Left cardiac atrium (tissue), 4 donors: ENCODE results near the gene DOCK4. TPM values are rescaled to one million over a fixed set of nuclear protein-coding genes. Genes with fewer than 3 reads are reported as not detected.

Source experiments
- ATAC-seq, 2 donors: fragments of 200-7000 bp; cut with Tn5 transposase; one replicate each; pipeline ENCODE4 v1.9.1; 2020; ENCODE audit warnings: mild to moderate bottlenecking in 2 of 2, moderate library complexity in 2 of 2
- DNase-seq: peaks from one replicate; pipeline ENCODE4 v3.0.0-alpha.2; 2020
- intact Hi-C, 2 donors: fragments of 100-400 bp; cut with DNase I; formaldehyde crosslinking; loops; one replicate each; pipeline versions ENCODE4 v1.14.1 to v1.15.1; 2022 to 2023
- total RNA-seq, 2 donors: library from RNA; stranded (reverse); fragmentation: NEBNext Ultra II Directional; extraction: Animal tissue kit (Norgen Biotek cat#: 25700); gene quantifications; one replicate each; pipeline ENCODE4 v1.2.1, GENCODE V29; 2021
- donor health status: DM: no; HTN: yes; CAD: no.
- donor health status: DM: no; HTN: yes; CAD: no; lungs with severe emphysema.
- donor health status: DM: yes; HTN: yes; CAD: no.
- donor health status: Dilated cardiomyopathy.

The DOCK4 gene
- total RNA-seq, 2 donors from 2014 or later: 17.1 to 19.3 TPM

- intact Hi-C loops: no loop called here
- DNase-seq (no peak), ATAC-seq (no peak)
Observed at GRCh38 chr7:112225006-112225405, 18.8 kb upstream of the DOCK4 start.

- no peak for DNase-seq
- no peak for ATAC-seq
- intact Hi-C loops: no loop called here
Observed at GRCh38 chr7:112224186-112224585, 18.0 kb upstream of the DOCK4 start.

GRCh38 chr7:112223310-112223709 lies 17.1 kb upstream of the DOCK4 start:
- intact Hi-C loops: no loop called here
- no peak for DNase-seq
- ATAC-seq: peak; percentile 34 to 44

GRCh38 chr7:112220877-112221434 lies 14.8 kb upstream of the DOCK4 start:
- ATAC-seq (no peak), DNase-seq (no peak)
- intact Hi-C loops: no loop called here

DNA sequence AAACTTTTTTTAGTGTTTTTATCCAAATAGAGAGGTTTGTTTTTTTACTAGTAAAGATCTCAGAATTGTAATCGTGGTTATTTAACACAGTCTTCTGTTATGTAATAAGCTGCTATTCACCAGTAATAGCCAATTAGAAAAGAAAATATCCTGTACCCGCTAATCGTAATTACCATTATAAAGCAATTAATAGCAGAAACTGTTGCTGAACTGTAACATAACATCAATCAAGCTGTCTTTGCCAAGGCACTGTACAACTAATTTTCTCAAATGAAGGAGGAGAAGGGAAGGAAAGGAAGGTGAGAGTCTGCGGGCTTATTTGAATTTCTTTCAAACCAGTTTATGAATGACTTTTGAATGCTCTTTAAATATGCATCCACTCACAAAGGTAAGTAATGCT lies 9.6 kb upstream of the DOCK4 start:
- intact Hi-C loops: no loop called here
- DNase-seq (no peak), ATAC-seq (no peak)

DNA sequence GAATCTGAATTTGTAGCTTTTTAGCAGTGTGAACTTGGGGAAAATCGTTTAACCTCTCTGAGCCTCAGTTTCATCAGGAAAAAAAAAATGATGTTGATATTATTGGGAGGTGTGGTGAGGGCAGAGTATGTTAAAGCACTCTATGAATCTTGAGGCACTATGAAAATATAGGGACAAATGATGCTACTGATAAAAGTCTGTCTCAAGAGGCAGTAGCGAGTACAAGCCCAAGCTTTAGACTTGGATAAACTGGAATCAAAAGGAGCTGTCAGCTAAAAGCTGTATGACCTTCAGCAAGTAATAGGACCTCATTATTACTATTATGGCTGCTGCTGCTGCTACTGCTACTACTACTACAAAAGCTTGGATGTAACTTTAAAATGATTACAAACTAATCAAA lies 8.7 kb upstream of the DOCK4 start:
- ATAC-seq (no peak), DNase-seq (no peak)
- intact Hi-C loops: no loop called here

GRCh38 chr7:112214268-112214667 lies 8.1 kb upstream of the DOCK4 start:
- DNase-seq: no peak
- intact Hi-C loops: no loop called here

DNA sequence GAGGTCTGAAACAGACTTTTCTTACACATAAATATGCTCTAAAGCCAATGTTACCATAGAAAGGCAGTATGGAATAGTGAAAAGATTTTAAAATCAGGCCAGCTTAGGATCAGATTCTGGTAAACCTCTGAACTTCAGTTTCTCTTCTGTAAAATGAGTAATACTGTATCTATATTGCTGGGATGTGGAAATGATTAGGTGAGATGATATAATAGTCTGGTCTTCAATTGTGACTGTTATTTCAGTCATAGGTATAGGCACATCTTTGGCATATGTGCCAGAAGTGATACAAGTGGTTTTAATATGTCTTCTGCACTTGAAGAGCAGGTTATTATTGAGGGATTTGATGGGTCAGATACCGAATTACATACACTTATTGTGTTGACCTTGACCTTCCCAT lies 7.5 kb upstream of the DOCK4 start:
- DNase-seq: no peak
- intact Hi-C loops: no loop called here
- no peak for ATAC-seq

More at GRCh38 chr7:112214268-112214667, 8.1 kb upstream of the DOCK4 start:
- ATAC-seq: no peak

DNA sequence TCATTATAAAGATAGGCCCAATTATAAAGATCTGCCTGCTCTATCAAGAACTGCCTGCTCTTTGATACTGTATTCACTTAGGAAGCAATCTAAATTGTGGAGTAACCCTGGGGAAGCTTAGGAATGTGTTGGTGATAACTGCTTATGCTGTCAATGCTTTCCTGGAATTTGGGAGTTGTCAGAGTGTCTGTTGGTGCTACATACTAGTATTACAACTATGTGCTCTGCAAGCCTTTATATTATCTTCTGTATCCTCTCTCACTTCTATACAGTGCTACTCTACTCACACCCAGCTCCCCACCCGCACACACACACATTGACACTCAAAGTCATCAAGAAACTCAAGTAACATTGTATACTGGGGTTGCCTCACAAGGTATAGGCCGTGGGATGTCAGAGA lies 6.4 kb upstream of the DOCK4 start:
- no peak for DNase-seq
- ATAC-seq: peak; percentile 67 to 80
- intact Hi-C loops: no loop called here

DNA sequence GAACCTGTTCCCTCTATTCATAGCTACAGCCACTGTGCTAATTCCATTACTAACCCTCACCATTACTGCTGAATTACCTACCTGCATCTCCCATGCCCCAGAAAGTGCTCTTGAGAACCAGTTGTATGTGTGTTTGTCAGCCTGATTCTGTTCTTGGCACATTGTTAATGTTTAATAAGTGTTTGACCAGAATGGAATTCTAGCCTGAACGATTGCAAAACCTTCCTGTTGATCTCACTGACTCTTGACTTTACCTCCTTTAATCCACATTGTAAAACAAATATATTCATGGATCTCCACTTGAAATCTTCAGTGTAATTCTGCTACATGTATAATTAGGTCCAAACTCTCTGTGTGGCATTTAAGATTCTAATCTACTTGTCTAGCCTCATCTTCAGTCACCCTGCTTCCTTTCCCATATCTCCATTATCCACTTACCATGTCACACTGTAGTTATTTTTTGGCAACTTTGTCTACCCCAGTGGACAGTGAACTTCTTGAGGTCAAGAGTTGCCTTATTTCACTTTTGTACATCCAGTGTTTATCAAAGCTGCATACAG lies 5.2 kb upstream of the DOCK4 start:
- ATAC-seq (no peak), DNase-seq (no peak)
- intact Hi-C loops: no loop called here

- DNase-seq: no peak
- intact Hi-C loops: loop anchor here in 1 of 2 donors (10.0 kb wide), 4 partner anchors 73 to 253 kb away; no protein-coding TSS in a partner anchor
- no peak for ATAC-seq
Observed at GRCh38 chr7:112207765-112208164, 1.6 kb upstream of the DOCK4 start.

- ATAC-seq (no peak), DNase-seq (peak; percentile 27)
- intact Hi-C loops: loop anchor here in 1 of 2 donors (10.0 kb wide), 4 partner anchors 72 to 252 kb away; no protein-coding TSS in a partner anchor
Observed at GRCh38 chr7:112206991-112207592, 893 bp upstream of the DOCK4 start.

DNA sequence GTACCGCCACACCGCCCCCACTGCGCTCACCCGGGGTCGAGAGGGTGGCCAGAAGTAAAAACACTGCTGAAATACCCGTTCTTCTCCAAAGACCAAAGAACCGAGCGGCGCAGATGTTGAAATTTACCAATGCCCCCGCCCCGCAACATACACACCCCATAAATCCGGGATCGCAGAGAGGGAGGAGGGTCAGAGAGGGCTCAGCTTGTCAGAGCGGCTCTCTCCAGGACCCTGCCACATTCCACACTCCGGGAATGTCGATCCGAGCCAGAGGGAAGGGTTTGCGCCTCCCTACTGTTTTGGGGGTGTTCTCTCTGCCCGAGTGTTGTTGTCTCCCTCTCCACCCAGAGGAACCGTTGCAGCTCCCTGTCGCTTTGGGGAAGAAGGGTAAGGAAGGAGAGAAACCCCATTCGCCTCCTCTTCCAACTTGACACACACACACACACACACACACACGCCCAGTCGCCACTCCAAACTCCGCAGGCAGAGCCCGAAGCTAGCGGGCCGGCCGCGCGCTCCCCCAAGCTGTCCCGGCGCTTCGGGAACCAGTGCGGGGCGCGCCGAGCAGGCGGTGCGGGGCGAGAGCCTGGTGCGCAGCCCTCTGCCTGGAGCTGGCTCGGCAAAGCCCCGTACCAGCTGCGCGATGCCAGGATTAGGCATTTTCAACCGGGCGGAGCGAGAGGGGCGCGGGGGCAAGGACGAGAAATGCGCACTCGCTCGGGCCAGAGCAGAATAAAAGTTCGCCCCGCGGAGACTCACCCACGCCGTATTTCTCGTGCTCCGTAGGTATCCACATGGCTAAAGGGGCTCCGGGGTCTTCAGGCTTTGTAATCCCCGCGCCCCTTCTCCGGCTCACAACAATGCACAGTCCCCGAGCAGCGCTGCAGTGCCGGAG lies 609 bp downstream of the DOCK4 start:
- intact Hi-C loops: loop anchor here in 1 of 2 donors (10.0 kb wide), 4 partner anchors 71 to 251 kb away; no protein-coding TSS in a partner anchor
- DNase-seq (peak; percentile 74), ATAC-seq (peak; percentile 58 to 59)

DNA sequence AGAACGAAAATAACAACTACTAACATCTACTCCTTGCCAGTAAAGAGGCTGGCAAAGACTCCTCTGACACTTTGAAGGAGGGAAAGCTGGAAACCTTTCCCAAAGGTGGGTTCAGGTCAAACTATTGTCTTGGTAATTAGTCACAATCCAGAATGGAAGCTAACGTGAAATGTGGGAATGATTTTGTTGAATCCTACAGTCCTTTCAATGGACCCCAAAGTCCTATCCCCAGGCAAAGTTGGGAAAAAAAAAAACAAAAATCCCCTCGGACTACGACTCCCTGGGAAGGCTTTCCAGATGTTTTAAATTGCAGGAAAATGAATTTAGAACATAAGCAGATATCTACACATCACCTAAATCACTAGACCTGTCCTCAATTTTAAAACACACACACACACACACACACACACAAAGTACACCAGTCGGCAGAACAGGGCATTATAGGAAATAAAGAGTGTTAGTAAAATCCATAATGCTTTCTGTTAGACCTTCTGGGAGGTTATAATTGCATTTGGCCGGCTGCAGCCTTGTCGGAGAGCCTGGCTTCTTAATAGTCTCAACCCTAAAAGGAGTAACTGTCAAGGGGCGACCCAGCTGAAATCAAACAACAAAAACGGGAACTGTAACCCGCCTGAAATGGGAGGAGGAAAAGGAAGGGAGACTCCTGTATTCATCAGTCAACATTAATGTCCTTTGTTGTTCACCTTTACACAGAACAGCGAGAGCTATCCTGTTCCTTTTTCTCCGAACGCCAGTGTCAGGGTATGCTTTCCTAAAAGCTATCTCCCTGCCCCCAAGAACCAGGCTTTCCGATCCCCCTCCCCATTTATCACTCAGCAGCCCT lies 1.5 kb downstream of the DOCK4 start:
- intact Hi-C loops: loop anchor here in 1 of 2 donors (10.0 kb wide), 4 partner anchors 70 to 250 kb away; no protein-coding TSS in a partner anchor
- no peak for DNase-seq
- ATAC-seq: no peak

GRCh38 chr7:112203365-112203739 lies 2.8 kb downstream of the DOCK4 start:
- intact Hi-C loops: loop anchor here in 1 of 2 donors (10.0 kb wide), 4 partner anchors 69 to 249 kb away; no protein-coding TSS in a partner anchor
- no peak for DNase-seq
- ATAC-seq: no peak

- intact Hi-C loops: loop anchor here in 1 of 2 donors (10.0 kb wide), 4 partner anchors 68 to 248 kb away; no protein-coding TSS in a partner anchor
- ATAC-seq (no peak), DNase-seq (peak; percentile 52)
Observed at GRCh38 chr7:112202816-112203215, 3.4 kb downstream of the DOCK4 start.

- DNase-seq (no peak), ATAC-seq (no peak)
- intact Hi-C loops: loop anchor here in 1 of 2 donors (10.0 kb wide), 4 partner anchors 67 to 247 kb away; no protein-coding TSS in a partner anchor
Observed at GRCh38 chr7:112201839-112202238, 4.4 kb downstream of the DOCK4 start.

DNA sequence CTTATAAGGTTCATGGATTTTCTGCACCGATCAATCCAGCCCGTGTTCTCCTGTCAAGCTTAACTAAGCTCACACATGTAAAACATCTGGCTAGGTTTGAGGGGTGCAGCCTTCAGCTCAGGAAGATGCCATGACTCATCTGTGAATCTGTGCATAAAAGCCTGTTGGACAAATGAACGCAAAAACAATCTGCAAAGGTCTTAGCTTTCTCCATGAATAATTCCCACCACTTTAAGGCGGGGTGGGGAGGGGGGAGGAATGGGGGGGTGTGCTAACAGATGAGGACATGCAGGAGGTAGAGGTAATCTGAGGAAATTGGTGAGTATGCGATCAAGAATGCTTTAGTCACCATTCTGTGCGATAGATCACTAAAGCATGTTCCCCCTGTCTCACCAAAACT lies 4.8 kb downstream of the DOCK4 start:
- intact Hi-C loops: loop anchor here in 1 of 2 donors (10.0 kb wide), 4 partner anchors 67 to 247 kb away; no protein-coding TSS in a partner anchor

More for the DNA sequence above, 4.8 kb downstream of the DOCK4 start:
- ATAC-seq (no peak), DNase-seq (no peak)
